Spleen (tissue), 7 donors: Measurements from ENCODE around the gene ALDH6A1.

Experiments used
- CTCF ChIP-seq, 11 experiments: fragments of 200-600 bp in 7 of 11; fragments of 450-650 bp in 4 of 11; sonication (generic) in 4 of 11; IDR thresholded peaks in 8 of 11; conservative IDR thresholded peaks in 3 of 11; 1 replicate in 7 of 11; 2 replicates in 4 of 11; pipeline versions ENCODE4 v1.4.0 to v1.8.0; 2016 to 2021; ENCODE audit warnings: antibody characterized with exemption in 11 of 11, inconsistent platforms in 4 of 11, mild to moderate bottlenecking in 1 of 11
- POLR2A ChIP-seq, 3 donors: fragments of 450-650 bp; IDR thresholded peaks; one replicate each; pipeline ENCODE4 v1.5.1; 2017; ENCODE audit warnings: antibody characterized with exemption in 3 of 3, mild to moderate bottlenecking in 1 of 3
- POLR2AphosphoS5 ChIP-seq, 3 donors: sonication (generic); formaldehyde crosslinking; IDR thresholded peaks; one replicate each; pipeline ENCODE4 v1.5.1; 2017; ENCODE audit warnings: antibody characterized with exemption in 3 of 3
- donor health status: DM: no; HTN: no; CAD: no; lungs with moderate emphysema.
- donor health status: DM: no; HTN: no; CAD: no.
- donor health status: DM: no; HTN: no; CAD: no.

- TF ChIP-seq CTCF (IDR thresholded peaks at IDR 0.05 in 8 of 11, conservative IDR thresholded peaks at IDR 0.05 in 3 of 11) (no peak), POLR2A (IDR thresholded peaks at IDR 0.05) (no peak), POLR2AphosphoS5 (IDR thresholded peaks at IDR 0.05) (no peak)
Measured at GRCh38 chr14:74065746-74066575, 18.3 kb downstream of the ALDH6A1 start.
